GM21619 (cell line): ENCODE measurements around the gene ADAMTS15.

Source experiments
- ATAC-seq: cut with Tn5 transposase; IDR thresholded peaks from one replicate; pipeline ENCODE4 v1.9.1; 2021; ENCODE audit not compliant: unreplicated experiment

ADAMTS15 gene

GRCh38 chr11:130416906-130417305 is 31.5 kb upstream of the ADAMTS15 start:
- no peak for ATAC-seq

DNA sequence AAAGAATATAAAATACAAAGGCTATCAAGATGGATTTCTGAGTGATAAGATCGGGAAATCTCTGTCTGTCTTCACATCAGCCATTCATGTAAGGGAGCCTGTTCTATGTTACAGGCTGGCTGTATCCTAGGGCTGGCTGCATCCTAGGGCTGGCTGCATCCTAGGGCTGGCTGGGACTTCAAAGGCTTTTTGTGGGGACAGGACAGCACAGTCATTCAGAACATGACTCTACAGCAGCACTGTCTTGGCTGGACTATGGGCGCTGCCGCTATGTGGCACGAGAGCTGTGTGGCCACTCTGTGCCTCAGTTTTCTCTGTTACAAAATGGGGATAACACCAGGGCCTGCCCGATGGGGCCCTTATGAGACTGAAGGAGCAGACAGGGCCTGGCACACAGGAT is 30.2 kb upstream of the ADAMTS15 start:
- no peak for ATAC-seq

GRCh38 chr11:130418756-130419155 is 29.7 kb upstream of the ADAMTS15 start:
- no peak for ATAC-seq

DNA sequence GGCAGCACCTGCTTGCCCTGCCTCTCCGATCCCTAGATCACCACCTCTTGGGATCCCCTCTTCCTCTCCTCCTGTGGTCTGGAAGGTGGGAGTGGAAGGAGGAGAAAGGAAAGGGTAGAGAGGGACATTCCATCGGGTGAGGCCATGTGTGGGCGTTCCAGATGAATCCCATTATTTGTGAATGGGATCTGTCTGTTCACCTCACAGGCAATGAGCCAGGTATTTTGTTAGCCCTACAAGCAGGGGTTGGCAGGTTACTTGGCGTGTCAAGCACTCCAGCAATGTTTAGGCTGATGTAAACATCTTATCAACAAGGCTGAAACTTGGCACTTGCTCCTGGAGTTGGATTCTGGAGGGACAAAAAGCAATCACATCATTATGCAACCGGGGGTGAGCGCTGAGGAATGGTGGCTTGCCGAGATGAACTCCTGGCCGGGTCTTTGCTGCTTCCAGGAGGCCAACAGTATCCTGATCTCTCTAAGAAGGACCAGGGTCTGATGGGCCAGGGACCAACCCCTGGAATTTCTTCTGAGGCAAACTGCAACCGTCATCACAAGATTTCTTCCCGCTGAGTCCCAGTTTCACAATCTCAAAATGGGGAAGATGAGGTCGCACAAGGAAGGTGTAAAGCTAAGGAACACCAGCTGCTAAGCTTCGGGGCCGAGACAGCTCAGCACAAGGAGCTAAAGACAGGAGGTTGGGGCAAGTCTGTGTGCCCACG is 27.8 kb upstream of the ADAMTS15 start:
- ATAC-seq = no peak

- no peak for ATAC-seq
Measured at GRCh38 chr11:130421199-130421585, 27.3 kb upstream of the ADAMTS15 start.

- ATAC-seq = no peak
Measured at GRCh38 chr11:130421697-130422096, 26.7 kb upstream of the ADAMTS15 start.

- ATAC-seq = no peak
Measured at GRCh38 chr11:130422251-130422995, 26.0 kb upstream of the ADAMTS15 start.

DNA sequence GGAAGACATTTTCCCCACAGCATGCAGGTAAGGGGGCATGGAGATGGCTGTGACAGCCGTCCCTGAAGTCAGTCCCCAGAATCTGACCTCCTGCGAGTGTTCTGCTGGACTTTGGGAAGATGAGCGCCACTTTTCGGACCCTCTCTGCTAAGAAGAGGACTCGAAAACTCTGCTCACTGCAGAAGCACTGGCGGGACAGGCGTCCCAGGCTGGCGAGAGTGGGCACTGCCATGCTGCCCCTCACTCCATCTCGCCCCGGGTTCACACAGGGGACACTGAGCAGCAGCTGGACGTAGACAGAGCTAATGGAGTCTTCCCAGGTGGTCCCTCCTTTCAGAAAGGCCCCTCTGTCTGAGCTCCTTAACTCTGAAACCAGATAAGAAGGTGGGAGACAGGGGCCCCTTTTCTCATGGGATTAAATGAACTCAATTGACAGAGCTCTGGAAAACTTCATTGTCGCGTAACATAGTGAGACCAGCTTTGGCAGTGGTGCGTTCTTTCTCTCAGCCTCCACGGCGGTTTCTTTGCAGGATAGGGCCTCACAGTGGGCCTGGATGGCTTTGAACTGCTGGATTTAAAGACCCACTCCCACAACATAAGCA is 24.8 kb upstream of the ADAMTS15 start:
- no peak for ATAC-seq

- ATAC-seq = no peak
Measured at GRCh38 chr11:130424613-130425140, 23.8 kb upstream of the ADAMTS15 start.

GRCh38 chr11:130425156-130425555 is 23.3 kb upstream of the ADAMTS15 start:
- ATAC-seq = no peak

- ATAC-seq = no peak
Measured at GRCh38 chr11:130426223-130426836, 22.1 kb upstream of the ADAMTS15 start.

- no peak for ATAC-seq
Measured at GRCh38 chr11:130426837-130427341, 21.6 kb upstream of the ADAMTS15 start.

- no peak for ATAC-seq
Measured at GRCh38 chr11:130427581-130428315, 20.7 kb upstream of the ADAMTS15 start.

- ATAC-seq = no peak
Measured at GRCh38 chr11:130428316-130429119, 19.9 kb upstream of the ADAMTS15 start, which contains the start of gene ADAMTS8. TSS of gene ADAMTS8 (minus strand) at chr11:130428609. CDS start at chr11:130428286, 323 bp downstream.

- ATAC-seq = no peak
Measured at GRCh38 chr11:130429120-130429681, 19.2 kb upstream of the ADAMTS15 start.

GRCh38 chr11:130429983-130430382 is 18.5 kb upstream of the ADAMTS15 start:
- ATAC-seq = no peak

DNA sequence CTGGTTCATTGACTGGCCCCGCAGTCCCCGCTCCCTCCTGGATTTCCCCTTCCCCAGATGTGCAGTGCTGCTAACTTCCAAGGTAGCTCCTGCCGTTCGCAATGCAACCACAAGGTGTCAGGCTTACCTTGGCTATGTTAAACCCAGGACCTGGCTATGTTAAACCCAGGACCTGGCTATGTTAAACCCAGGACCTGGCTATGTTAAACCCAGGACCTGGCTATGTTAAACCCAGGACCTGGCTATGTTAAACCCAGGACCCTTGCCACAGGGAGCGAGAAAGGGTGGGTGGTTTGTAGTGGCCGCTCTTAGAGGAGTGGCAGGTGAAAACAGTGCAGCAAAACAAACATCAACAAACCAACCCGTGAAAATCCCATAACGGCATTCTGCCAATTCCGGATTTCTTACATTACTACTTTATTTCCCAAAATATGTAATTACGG is 17.1 kb upstream of the ADAMTS15 start:
- peak; percentile 56 for ATAC-seq

DNA sequence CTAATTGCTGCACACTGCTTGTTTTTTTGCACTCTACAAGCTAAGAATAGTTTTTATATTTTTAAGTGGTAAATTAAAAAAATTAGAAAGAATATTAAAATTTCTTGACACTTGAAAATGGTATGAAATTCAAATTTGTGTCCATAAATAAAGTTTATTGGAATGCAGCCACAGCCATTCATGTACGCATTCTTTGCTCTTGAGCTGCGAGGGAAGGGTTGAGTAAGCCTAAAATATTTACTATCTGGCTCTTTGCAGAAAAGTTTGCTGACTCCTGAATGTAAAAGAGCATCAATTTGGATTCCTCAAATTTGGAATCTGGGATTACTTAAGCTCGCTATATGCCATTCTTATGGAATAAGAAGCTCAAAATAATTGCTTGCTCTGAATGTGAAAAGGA is 16.6 kb upstream of the ADAMTS15 start:
- no peak for ATAC-seq

- ATAC-seq = no peak
Measured at GRCh38 chr11:130433357-130433756, 15.1 kb upstream of the ADAMTS15 start.
